HCT116 (cell line): Measurements from ENCODE around the gene SMARCAL1. TPM values are rescaled to one million over a fixed set of nuclear protein-coding genes. Genes with fewer than 3 reads are reported as not detected.

Experiments
- ATAC-seq: fragments of 200-7000 bp; cut with Tn5 transposase; 2 replicates; pipeline ENCODE4 v1.9.1; 2020; ENCODE audit warnings: mild to moderate bottlenecking, moderate library complexity
- BruUV-seq: library from RNA; stranded (reverse); fragments of 400-500 nt; replicated peaks from 2 replicates; lab custom pipeline; 2021; lab: Mats Ljungman, UMichigan
- CTCF ChIA-PET: fragments of 300-600 bp; sonication (Branson Sonifier 250); formaldehyde crosslinking; loops from one replicate; lab custom pipeline; 2021; ENCODE audit warnings: antibody characterized with exemption; lab: Charles Lee
- POLR2A ChIA-PET: fragments of 300-600, 350-600 bp; sonication (Branson Sonifier 250); formaldehyde crosslinking; loops from one replicate; lab custom pipeline; 2021; ENCODE audit warnings: antibody characterized with exemption; lab: Charles Lee
- RAD21 ChIA-PET, 2 experiments: fragments of 300-600 bp; sonication (Branson Sonifier 250); formaldehyde crosslinking; loops; one replicate each; lab custom pipeline; 2023; ENCODE audit warnings: low total read pairs in 2 of 2; ENCODE audit not compliant: uncharacterized antibody in 2 of 2, unreplicated experiment in 2 of 2, low non-redundant PET in 1 of 2; lab: Charles Lee
- DNase-seq: peaks from one replicate; pipeline ENCODE4 v3.0.0-alpha.2; 2010; ENCODE audit warnings: low read depth, low spot score
- H2AFZ ChIP-seq: fragments of 200-600 bp; shearing (Covaris generic), sonication (generic); 2 replicates; pipeline ENCODE4 v1.6.1; 2017; ENCODE audit warnings: low read depth, mixed run types, mixed read lengths, antibody characterized with exemption, low read length; ENCODE audit not compliant: poor library complexity, severe bottlenecking
- H3K27ac ChIP-seq: 2 replicates; pipeline ENCODE4 v1.5.1; 2012; ENCODE audit warnings: low read depth, low read length
- H3K27me3 ChIP-seq: fragments of 200-600 bp; sonication (generic); 2 replicates; pipeline ENCODE4 v1.6.1; 2016; ENCODE audit warnings: mixed run types, low read length, mixed read lengths; ENCODE audit not compliant: insufficient read depth
- H3K36me3 ChIP-seq, 2 experiments: fragments of 200-500 bp in 1 of 2; fragments of 200-600 bp in 1 of 2; sonication (Bioruptor generic) in 1 of 2; sonication (generic) in 1 of 2; 2 replicates each; pipeline versions ENCODE4 v1.5.1 to v1.6.1; 2014 to 2016; ENCODE audit warnings: low read length in 2 of 2, inconsistent platforms in 1 of 2, mixed read lengths in 1 of 2, mixed run types in 1 of 2; ENCODE audit not compliant: insufficient read depth in 2 of 2, control insufficient read depth in 1 of 2
- H3K4me1 ChIP-seq, 2 experiments: fragments of 200-600 bp in 1 of 2; sonication (generic) in 1 of 2; 2 replicates each; pipeline versions ENCODE4 v1.5.1 to v1.6.1; 2012 to 2017; ENCODE audit warnings: low read length in 2 of 2, inconsistent platforms in 1 of 2, mild to moderate bottlenecking in 1 of 2, mixed read lengths in 1 of 2, mixed run types in 1 of 2, moderate library complexity in 1 of 2; ENCODE audit not compliant: insufficient read depth in 2 of 2, control insufficient read depth in 1 of 2
- H3K4me2 ChIP-seq: fragments of 200-600 bp; sonication (generic); 2 replicates; pipeline ENCODE4 v1.6.1; 2017; ENCODE audit warnings: mixed run types, low read length, mixed read lengths
- H3K4me3 ChIP-seq, 2 experiments: fragments of 200-600 bp in 1 of 2; sonication (generic) in 1 of 2; replicated peaks in 1 of 2; 2 replicates each; pipeline ENCODE4 v1.5.1; 2011 to 2016; ENCODE audit warnings: low read length in 2 of 2, control low read depth in 1 of 2, low read depth in 1 of 2, mild to moderate bottlenecking in 1 of 2, mixed read lengths in 1 of 2, mixed run types in 1 of 2
- H3K79me2 ChIP-seq: fragments of 200-600 bp; sonication (generic); 2 replicates; pipeline ENCODE4 v1.6.1; 2017; ENCODE audit warnings: mild to moderate bottlenecking, mixed run types, low read length, moderate library complexity, mixed read lengths; ENCODE audit not compliant: insufficient read depth
- H3K9ac ChIP-seq: fragments of 200-600 bp; sonication (generic); 2 replicates; pipeline ENCODE4 v1.6.1; 2016; ENCODE audit warnings: low read length, mixed read lengths
- H3K9me2 ChIP-seq: fragments of 200-600 bp; sonication (generic), shearing (Covaris generic); 2 replicates; pipeline ENCODE4 v1.6.1; 2017; ENCODE audit warnings: mixed run types, mild to moderate bottlenecking, moderate library complexity; ENCODE audit not compliant: insufficient read depth
- H3K9me3 ChIP-seq, 2 experiments: fragments of 200-500 bp in 1 of 2; fragments of 200-600 bp in 1 of 2; sonication (Bioruptor generic) in 1 of 2; sonication (generic) in 1 of 2; 2 replicates each; pipeline ENCODE4 v1.6.1; 2014 to 2017; ENCODE audit warnings: low read length in 2 of 2, mixed read lengths in 2 of 2, inconsistent platforms in 1 of 2, low read depth in 1 of 2, mild to moderate bottlenecking in 1 of 2, mixed run types in 1 of 2, moderate library complexity in 1 of 2; ENCODE audit not compliant: control insufficient read depth in 1 of 2, insufficient read depth in 1 of 2
- H4K20me1 ChIP-seq: fragments of 200-600 bp; sonication (generic), shearing (Covaris generic); 2 replicates; pipeline ENCODE4 v1.6.1; 2017; ENCODE audit warnings: mixed run types, mild to moderate bottlenecking, moderate library complexity; ENCODE audit not compliant: insufficient read depth
- ELF1 ChIP-seq: IDR thresholded peaks from 2 replicates; pipeline ENCODE4 v1.6.1; 2012; ENCODE audit warnings: low read depth, borderline replicate concordance
- SP1 ChIP-seq: IDR thresholded peaks from 2 replicates; pipeline ENCODE4 v1.6.1; 2012; ENCODE audit warnings: low read depth
- TCF7L2 ChIP-seq: IDR thresholded peaks from 2 replicates; pipeline ENCODE4 v1.7.0; 2011; ENCODE audit warnings: borderline replicate concordance, inconsistent platforms; ENCODE audit not compliant: insufficient read depth, insufficient read length; ENCODE audit errors: extremely low read depth
- YY1 ChIP-seq: IDR thresholded peaks from 2 replicates; pipeline ENCODE4 v1.6.1; 2011; ENCODE audit warnings: low read length, low read depth, moderate library complexity, mild to moderate bottlenecking; ENCODE audit not compliant: insufficient replicate concordance; ENCODE audit errors: extremely low read depth
- intact Hi-C: fragments of 100-400 bp; cut with micrococcal nuclease; formaldehyde crosslinking; loops from 2 replicates; pipeline ENCODE4 v1.10.0; 2022
- total RNA-seq: library from RNA; stranded (reverse); gene quantifications from one replicate; pipeline ENCODE4 v1.2.1, GENCODE V29; 2021; ENCODE audit not compliant: unreplicated experiment
- TF ChIP-seq, protein P1 (sequence below): IDR thresholded peaks from 2 replicates; pipeline ENCODE4 v1.6.1; 2012
- TF ChIP-seq, protein P2 (sequence below): IDR thresholded peaks from 2 replicates; pipeline ENCODE4 v1.6.1; 2012
- TF ChIP-seq, protein P3 (sequence below), 3 experiments: fragments of 200-600 bp in 1 of 3; sonication (generic) in 1 of 3; IDR thresholded peaks in 2 of 3; conservative IDR thresholded peaks in 1 of 3; 2 replicates each; pipeline ENCODE4 v1.5.1; 2012 to 2017; ENCODE audit warnings: low read depth in 2 of 3, low read length in 2 of 3, antibody characterized with exemption in 1 of 3, borderline replicate concordance in 1 of 3, control low read depth in 1 of 3, mild to moderate bottlenecking in 1 of 3, mixed read lengths in 1 of 3, mixed run types in 1 of 3, moderate library complexity in 1 of 3; ENCODE audit not compliant: insufficient read depth in 1 of 3

Gene SMARCAL1
- total RNA-seq, 1 experiment from 2014 or later, result 18.0 TPM

DNA sequence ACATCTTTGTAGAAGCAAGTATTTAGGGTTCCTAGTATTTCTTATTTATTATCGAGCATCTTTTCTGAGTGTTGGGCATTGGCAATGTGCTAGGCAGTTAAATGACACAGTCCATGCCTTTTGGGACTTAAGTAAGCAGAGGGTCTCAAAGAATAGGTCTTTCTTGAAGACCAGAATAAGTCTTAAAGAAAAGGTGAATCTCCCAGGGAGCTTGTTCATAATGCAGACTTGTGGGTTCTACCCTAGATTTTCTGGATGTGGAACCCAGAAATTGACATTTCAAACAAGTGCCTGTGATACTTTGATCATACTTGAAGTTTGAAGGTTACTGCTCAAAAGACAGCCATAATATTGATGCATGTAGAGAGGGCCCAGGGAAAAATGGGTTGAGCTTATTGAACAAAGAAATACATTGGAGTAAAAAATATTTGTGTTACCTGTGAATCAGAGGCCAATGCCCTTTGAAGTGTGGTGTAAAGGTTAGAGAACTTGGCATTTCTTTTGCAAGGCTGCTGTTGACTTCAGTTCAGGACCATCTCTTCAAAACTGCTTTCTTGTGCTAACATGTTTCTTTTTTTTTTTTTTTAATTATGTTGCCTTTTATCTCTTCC is 110.7 kb downstream of the SMARCAL1 start:
- peaks cover 0 to 2% of the 10 kb centered on the region in 2 experiments; a peak in 1 of 4 replicates for H3K36me3 ChIP-seq
- H3K27me3 ChIP-seq, result no peaks in the 10 kb centered on the region
- no peak overlapping the region for H3K27ac ChIP-seq
- H3K79me2 ChIP-seq, result no peaks in the 10 kb centered on the region
- DNase-seq (no peak), ATAC-seq (no peak)
- no peaks in the 10 kb centered on the region for H3K9me3 ChIP-seq
- no peaks in the 10 kb centered on the region for H4K20me1 ChIP-seq
- CTCF ChIA-PET, result interaction anchor here (0.6 to 0.9 kb wide), 2 partner anchors 144 to 581 kb away, joined by 3 read pairs; no protein-coding TSS in a partner anchor
- no peak overlapping the region for H2AFZ ChIP-seq
- intact Hi-C loops, result no loop called here
- no peaks in the 10 kb centered on the region for H3K9me2 ChIP-seq
- BruUV-seq, result no TSS peak
- H3K4me1 ChIP-seq, result no peaks in the 10 kb centered on the region
- no peak overlapping the region for H3K4me2 ChIP-seq
- RAD21 ChIA-PET, result interaction anchor here in 1 of 2 experiments (0.6 kb wide), 1 partner anchor 160 kb away, joined by 3 read pairs; no protein-coding TSS in a partner anchor
- TF ChIP-seq, protein P1, sequence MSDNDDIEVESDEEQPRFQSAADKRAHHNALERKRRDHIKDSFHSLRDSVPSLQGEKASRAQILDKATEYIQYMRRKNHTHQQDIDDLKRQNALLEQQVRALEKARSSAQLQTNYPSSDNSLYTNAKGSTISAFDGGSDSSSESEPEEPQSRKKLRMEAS, result no peak
- TF ChIP-seq, protein P2, sequence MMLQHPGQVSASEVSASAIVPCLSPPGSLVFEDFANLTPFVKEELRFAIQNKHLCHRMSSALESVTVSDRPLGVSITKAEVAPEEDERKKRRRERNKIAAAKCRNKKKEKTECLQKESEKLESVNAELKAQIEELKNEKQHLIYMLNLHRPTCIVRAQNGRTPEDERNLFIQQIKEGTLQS, result no peak
- no peak for TF ChIP-seq SP1
- TF ChIP-seq ELF1, result no peak
- no peak for TF ChIP-seq TCF7L2
- TF ChIP-seq, protein P3, sequence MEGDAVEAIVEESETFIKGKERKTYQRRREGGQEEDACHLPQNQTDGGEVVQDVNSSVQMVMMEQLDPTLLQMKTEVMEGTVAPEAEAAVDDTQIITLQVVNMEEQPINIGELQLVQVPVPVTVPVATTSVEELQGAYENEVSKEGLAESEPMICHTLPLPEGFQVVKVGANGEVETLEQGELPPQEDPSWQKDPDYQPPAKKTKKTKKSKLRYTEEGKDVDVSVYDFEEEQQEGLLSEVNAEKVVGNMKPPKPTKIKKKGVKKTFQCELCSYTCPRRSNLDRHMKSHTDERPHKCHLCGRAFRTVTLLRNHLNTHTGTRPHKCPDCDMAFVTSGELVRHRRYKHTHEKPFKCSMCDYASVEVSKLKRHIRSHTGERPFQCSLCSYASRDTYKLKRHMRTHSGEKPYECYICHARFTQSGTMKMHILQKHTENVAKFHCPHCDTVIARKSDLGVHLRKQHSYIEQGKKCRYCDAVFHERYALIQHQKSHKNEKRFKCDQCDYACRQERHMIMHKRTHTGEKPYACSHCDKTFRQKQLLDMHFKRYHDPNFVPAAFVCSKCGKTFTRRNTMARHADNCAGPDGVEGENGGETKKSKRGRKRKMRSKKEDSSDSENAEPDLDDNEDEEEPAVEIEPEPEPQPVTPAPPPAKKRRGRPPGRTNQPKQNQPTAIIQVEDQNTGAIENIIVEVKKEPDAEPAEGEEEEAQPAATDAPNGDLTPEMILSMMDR (IDR thresholded peaks at IDR 0.05 in 2 of 3, conservative IDR thresholded peaks at IDR 0.05 in 1 of 3; ENCODE audit: borderline replicate concordance in 1 of 3, insufficient read depth in 1 of 3, low read depth in 2 of 3, low read length in 2 of 3), result no peak
- TF ChIP-seq YY1, result no peak
- TF ChIP-seq, all 23 proteins: peak for 0
- Histone ChIP-seq H3K9ac (no peak overlapping the region), H3K4me3 (no peak overlapping the region)
- POLR2A ChIA-PET, result no interaction called here
